KOPT-K1 (cell line): Measurements from ENCODE around the gene THEM4.

ENCODE experiments used
- H3K27ac ChIP-seq: fragments of 200-600 bp; sonication (generic); 2 replicates; pipeline ENCODE4 v1.5.1; 2016; ENCODE audit warnings: antibody characterized with exemption, mild to moderate bottlenecking, low read depth, low read length; ENCODE audit not compliant: poor library complexity, severe bottlenecking
- H3K36me3 ChIP-seq: fragments of 200-600 bp; sonication (generic); 2 replicates; pipeline ENCODE4 v1.5.1; 2017; ENCODE audit warnings: antibody characterized with exemption, mild to moderate bottlenecking, low read length, moderate library complexity; ENCODE audit not compliant: insufficient read depth
- H3K9me3 ChIP-seq: fragments of 200-600 bp; sonication (generic); 2 replicates; pipeline ENCODE4 v1.5.1; 2017; ENCODE audit warnings: antibody characterized with exemption, low read length, mild to moderate bottlenecking; ENCODE audit not compliant: insufficient read depth, poor library complexity, severe bottlenecking

Gene THEM4

DNA sequence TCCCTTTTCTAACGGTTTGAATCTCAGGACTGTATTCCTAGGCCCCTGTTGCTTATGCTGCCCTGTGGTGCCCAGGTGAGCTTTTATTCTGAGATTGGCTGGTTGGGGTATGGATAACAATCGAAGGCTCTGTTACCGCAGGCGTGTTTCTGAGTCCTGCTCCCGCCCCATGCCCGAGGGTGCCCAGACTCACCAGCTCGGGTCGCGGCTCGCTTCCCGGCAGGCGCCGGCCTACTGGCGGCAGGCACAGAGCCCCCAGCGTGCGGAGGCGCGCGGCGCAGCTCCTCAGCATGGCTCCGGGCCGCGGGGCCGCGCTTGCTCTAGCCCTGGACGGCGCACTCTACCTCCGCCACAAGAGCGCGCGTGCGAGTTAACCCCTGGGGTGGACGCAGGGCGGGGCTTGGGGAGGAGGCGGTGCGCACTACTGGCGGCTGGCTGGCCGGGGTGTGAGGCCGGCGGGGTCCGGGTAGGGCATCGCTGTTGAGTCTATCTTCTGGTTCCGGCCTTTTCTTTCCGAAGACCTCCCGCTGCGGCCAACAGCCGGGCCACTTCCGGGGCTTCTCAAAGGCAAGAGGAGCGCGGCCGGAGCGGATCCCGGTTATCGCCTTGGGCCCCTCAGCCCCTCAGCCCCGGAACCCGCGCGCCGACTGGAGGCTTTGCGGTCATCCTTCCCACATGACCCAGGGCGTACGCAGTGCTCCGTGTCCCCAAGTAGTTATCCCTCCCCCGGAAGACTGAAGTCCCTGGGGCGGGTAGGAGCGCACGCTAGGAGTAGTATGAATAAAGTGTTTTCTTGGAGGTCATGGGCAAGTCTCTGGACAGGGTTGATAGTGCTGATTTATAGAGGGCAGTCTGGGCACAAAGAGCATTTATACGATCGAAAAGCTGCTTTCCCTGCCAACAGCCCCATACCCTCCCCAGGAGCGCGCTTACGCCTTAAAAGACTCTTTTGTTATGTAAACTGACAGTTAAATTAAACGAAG lies at the start of gene THEM4:
Gene THEM4, minus strand, starts transcription at position 345 of the 983 bp plus-strand sequence. Its CDS starts 53 bp downstream, at position 292.
- Histone ChIP-seq H3K36me3 (no peaks in the 10 kb centered on the region), H3K27ac (no peak within 1 kb of the TSS), H3K9me3 (peaks cover 34% of the 10 kb centered on the region)

DNA sequence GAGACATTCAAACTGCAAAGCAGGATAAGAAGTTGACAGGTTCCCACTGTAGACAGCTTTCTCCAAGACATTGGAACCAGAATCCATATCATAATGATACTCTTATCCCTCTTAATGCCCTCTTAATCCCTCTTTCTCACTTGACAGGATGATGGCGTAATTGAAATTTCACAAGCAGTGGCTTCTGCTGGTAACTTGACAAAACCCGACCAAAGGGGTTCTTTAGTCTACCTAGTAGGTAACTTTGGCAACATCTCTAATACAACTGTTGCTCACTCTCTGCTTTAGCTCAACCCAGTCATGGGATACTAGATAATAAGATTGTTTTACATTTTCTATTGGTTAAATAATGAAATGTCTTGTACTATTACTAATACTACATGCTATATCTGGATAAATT lies 49.6 kb upstream of the THEM4 start:
- H3K27ac ChIP-seq: no peak overlapping the region
- H3K9me3 ChIP-seq: no peaks in the 10 kb centered on the region
- H3K36me3 ChIP-seq: no peaks in the 10 kb centered on the region

DNA sequence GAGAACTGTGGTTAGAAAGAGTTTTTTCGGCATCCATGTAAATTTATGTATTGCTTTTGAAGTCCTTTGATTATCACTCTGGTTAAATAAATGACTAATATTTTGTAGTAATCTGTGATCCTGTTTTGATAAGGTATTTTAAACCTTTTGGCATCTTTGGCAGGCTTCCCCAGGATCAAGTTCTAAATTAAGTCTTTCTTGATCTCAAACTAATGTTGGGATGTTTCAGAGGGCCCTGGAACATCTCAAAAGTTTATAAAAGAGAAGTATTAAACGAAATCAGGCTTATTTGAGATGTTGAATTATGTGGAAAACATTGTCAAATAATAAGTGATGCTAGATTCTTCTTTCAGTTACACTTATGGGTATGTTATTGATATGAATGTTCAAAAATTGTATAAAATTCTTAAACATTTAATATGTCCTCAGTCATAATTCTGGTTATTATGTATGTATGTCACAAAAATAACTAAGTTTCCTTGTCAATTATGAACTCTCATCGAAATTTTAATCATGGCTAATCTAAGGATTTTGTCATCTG lies 47.7 kb upstream of the THEM4 start:
- Histone ChIP-seq H3K27ac (no peak overlapping the region), H3K9me3 (no peaks in the 10 kb centered on the region), H3K36me3 (no peaks in the 10 kb centered on the region)

DNA sequence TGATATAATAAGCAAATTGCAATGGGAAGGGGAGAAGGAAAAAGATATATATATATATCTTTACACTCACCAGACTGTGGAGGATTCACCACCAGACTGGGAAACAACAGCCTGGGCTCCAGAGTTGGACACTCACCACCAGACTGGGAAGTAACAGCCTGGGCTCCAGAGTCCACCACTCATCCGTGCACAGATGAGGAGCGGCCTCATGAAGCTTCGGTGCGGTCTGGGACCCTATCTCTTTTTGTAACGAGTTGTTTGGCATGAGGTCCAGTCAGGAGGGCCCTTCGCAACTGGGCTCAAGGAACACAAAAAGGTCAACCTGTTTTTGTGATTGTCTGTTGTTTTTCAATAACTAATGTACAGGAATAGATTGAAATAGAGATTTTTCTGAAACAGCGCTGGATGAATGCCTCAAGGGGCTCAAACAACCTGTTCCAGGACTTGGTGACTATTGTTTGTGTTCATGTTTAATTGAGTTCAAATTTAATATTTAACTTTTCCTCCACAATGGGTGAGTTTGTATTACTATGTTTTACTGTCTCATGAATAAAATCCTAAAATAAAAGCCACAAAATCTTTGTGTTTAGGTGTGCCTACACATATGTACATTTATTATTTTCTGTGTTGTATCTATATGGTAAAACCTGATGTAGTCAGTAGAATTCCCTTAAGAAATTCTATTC lies 44.2 kb upstream of the THEM4 start:
- Histone ChIP-seq H3K27ac (no peak overlapping the region), H3K9me3 (no peaks in the 10 kb centered on the region), H3K36me3 (no peaks in the 10 kb centered on the region)

DNA sequence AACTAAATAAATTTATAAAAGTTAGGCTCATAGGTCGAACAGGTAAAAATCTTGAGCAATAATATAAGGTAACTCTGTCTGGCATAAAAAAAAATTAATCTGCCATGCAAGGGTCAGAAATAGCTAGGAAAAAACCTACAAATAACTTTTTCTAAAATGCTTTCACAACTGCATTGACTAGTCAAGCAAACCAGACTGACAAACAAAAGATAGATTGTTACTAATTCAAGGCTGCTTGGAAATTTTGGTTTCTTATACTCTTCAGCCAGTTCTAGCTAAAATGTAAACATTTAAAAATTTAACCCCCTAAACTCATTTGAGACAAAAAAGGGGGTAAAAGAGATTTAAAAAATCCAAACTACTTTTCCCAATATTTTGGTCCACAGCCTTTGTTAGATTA lies 43.5 kb upstream of the THEM4 start:
- H3K27ac ChIP-seq: no peak overlapping the region

DNA sequence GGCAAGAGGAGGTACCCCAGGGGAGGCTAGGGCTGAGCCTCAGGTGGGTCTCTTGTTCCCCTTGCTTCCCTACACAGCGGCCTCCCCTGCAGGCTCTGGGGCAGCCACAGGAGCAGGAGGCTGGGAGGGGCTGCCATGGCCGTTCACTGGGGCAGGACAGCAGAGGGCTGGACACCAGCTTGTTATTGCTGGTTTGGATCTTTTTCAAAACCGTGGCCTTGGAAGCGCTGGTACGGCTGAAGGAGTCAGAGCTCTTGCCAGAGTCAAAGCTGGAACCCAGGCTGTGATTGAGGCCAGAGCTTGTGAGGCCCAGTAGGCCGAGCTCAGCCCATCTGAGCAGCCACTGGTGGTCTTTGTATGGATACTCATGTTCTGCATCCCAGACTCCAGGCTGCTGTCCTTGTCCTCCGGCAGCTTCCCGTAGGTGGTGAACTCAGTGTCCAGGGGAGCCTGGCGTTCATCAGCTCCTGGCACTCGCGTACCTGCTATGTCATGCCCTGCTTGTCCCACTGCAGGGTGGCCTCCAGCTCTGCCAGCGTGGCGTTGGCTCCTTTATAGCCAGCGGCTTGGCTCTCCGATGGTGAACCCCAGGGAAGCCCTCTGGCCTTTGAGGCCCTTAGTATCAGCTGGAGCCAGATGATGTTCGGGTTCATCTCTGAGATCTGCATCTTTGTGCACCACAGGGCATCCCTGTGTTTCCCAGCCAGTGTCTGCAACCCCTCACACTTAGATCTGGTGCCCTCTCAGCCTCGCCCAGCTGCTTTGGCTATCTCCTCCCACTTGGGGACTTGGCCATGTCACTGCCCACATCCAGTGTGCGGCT lies 40.3 kb upstream of the THEM4 start:
- Histone ChIP-seq H3K9me3 (no peaks in the 10 kb centered on the region), H3K27ac (no peak overlapping the region), H3K36me3 (no peaks in the 10 kb centered on the region)

More for the DNA sequence above, 43.5 kb upstream of the THEM4 start:
- no peaks in the 10 kb centered on the region for H3K9me3 ChIP-seq
- H3K36me3 ChIP-seq: no peaks in the 10 kb centered on the region

DNA sequence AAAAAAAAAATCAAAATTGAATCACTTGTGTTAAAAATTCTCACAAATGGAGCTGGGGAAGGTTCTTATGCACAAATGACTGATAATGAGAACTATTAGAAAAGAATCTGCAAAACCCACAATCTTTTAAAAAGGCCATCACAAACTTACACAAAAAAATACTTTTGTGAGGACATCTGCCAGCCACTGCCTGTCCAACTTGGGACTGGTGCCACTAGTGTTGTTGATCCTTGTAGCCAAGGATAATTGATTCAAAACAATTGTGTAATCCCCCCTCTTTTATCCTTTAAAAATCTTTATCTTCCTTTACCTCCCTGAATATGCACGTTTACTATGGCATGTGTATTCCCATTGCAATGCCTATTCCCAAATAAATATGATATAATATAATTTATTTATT lies 39.2 kb upstream of the THEM4 start:
- no peak overlapping the region for H3K27ac ChIP-seq
- no peaks in the 10 kb centered on the region for H3K36me3 ChIP-seq
- no peaks in the 10 kb centered on the region for H3K9me3 ChIP-seq

DNA sequence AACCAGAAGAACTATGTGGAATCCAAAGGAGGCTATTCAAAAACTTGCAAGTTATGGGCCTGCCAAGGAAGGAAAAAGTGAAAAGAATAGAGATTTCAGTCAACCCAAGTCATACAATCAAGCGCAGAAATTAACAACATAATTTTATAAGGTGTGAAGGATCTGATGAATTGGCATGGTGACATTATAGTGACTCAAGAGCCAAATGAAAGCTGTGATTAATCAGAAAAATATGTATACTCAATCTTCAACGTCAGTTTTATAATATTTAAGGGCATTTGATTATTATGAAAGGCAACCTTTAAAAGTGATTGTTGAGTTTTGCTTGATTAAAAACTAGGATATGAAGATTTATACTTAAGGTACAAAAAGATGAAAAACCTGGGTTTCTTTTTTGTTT lies 37.8 kb upstream of the THEM4 start:
- Histone ChIP-seq H3K9me3 (no peaks in the 10 kb centered on the region), H3K27ac (no peak overlapping the region), H3K36me3 (no peaks in the 10 kb centered on the region)

DNA sequence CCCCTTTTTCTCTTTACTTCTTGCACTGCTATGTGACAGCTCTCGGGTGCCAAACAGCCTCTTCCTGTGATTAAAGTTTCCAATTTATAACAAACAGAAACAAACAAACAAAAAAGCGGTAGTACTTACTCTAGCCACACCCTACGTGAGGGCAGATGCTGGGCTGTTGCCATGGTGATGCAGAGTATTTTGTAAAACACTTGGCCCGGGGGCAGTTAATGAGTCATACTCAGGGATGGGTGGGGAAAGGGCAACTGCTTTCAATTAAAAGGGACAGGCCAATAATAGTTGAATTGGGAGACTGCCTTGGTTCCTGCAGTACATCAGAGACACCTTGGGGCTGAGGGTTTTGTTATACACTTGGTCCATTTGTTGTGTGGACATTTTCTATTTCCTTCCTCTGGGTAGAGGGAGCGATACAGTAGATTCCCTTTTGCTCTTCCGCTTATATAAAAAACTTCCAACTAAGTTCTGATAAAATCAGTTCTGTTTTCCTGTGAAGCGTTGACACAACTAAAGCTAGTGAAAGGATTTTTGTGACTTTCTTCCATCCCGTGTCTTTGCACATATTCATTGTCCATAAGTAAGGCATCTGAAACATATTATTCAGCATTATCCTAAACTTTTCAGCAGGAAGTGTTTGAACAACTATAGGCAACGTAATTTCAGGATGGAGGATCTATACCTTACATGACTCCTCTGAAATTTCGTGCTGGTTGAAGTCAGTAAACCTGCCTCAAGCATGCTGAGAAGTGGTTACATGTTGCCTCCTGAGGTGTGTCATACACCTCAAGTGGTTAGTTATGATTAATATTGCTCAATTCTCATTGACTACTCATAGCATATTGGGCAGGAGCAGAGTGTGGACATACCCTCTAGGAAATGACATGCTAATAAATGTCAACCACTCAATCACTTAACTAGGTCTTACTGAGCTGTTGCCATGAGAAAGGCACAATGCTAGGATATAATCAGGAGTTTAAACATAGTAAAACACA lies 36.7 kb upstream of the THEM4 start:
- no peaks in the 10 kb centered on the region for H3K36me3 ChIP-seq
- H3K27ac ChIP-seq: no peak overlapping the region
- no peaks in the 10 kb centered on the region for H3K9me3 ChIP-seq

DNA sequence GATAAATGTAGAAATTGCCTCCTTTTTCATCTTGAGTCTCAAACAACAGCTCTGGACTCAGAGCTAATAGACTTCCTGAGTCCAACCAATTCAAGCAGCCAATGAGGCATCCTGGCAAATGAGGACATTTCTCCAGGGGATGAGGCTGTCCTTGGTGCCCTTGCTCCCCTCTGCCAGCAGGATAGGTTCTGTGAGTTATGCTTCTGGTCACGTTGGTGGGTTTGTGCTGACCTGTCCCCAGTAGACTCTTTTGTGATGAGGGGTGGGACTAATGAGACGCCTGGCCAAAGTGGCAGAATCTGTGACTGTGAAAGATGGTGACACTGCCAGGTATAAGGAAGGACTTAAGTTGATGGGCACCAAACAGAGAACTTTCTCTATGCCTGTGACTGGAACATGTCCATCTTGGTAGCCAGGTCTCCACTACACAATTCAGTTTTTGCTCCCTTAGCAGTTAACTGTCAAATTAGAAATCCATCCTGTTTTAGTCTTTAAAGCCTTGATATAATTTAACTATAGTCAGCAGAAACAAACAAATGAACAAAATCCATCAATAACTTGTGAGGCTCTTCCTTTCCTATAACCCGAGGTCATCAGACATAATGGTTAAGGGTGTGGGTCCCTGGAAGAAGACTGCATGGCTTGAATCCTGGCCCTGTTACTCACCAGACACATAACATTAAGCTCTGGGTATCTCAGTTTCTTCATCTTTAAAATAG lies 35.7 kb upstream of the THEM4 start:
- Histone ChIP-seq H3K9me3 (no peaks in the 10 kb centered on the region), H3K27ac (no peak overlapping the region), H3K36me3 (no peaks in the 10 kb centered on the region)

DNA sequence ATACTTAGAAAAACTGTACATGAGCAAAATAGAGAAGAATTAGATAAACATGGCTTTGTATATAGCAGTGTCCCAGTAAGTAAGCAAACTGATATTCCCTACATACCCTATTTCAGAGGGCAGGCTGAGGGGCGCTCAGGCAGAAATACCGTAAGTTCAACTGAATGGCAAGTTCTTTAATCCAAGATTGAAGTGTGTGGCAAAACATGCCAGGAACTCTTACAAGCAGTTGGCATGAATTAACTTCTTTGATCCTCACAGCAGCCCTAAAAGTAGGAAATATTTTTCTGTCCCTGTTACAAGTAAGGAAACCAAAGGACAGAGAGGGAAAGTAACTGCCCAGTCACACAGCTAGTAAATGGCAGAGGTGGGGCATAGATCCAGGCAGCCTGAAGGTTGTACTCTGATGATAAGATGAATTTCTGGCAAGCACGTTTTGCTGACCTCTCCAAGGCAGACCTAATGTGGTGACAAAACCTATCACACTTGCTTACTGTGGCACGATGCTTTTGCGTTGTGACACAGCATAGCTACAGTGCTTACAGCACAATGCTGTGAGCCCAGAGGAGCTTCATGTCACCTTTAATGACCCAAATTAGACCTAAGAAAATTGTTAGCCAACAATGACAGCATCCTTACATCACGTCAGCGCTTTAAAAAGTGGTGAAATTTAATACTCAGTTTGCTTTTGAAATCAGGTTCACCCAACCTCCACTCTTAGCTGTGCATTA lies 35.0 kb upstream of the THEM4 start:
- Histone ChIP-seq H3K27ac (no peak overlapping the region), H3K9me3 (no peaks in the 10 kb centered on the region), H3K36me3 (no peaks in the 10 kb centered on the region)

DNA sequence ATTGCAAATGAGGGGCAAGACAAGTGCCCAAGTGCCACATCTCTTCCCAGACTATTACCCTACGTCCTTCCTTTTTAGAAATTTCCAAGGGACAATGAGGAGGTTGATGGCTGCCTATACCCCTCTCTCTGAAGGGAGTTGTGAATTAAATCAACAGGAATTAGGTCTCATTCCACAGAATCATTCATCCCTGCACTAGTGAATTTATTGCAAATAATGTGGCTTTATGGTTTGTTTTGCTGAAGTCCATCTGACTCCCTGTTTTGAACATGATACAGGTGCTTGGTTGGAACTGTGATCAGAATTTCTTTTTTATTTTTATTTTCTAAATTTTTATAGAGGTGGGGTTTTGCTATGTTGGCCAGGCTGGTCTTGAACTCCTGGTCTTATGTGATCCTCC lies 34.3 kb upstream of the THEM4 start:
- H3K36me3 ChIP-seq: no peaks in the 10 kb centered on the region
- H3K27ac ChIP-seq: no peak overlapping the region
- no peaks in the 10 kb centered on the region for H3K9me3 ChIP-seq

DNA sequence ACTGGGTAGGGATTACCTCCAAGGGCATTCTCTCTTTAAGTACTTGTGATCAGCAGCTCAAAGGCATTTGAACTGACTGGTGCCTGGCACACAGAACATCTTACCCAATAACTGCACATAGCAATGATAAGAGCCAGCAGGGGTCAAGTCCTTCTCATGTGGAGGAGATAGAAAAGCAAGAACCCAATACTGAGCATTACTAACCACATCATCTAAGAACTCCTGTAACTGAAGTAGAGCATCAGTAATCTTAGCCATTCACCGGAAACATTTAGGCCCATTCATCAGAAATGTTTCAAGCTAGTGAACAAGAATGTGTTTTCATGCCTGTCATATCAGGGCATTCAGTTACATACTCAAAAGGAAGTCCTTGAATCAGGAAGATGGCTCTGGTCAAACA lies 33.6 kb upstream of the THEM4 start:
- H3K9me3 ChIP-seq: no peaks in the 10 kb centered on the region
- H3K27ac ChIP-seq: no peak overlapping the region

More for the DNA sequence above, 33.6 kb upstream of the THEM4 start:
- no peaks in the 10 kb centered on the region for H3K36me3 ChIP-seq
